NCI-H1417 (cell line): ENCODE measurements around the gene FTMT.
"Not testable (repeated sequence)": the region's sequence is repeated elsewhere in the genome, so short reads cannot be mapped to it uniquely, and the experiment has no call there.

Source experiments
- DNase-seq, 3 experiments: peaks; one replicate each; lab custom pipeline; 2025; lab: John Stamatoyannopoulos, UW

The FTMT gene

GRCh38 chr5:121851643-121852574, at the start of gene FTMT:
Gene FTMT, plus strand, starts transcription at chr5:121851882. Its CDS starts 82 bp downstream, at chr5:121851964.
- DNase-seq = no peak

- DNase-seq = not testable (repeated sequence)
Observed at GRCh38 chr5:121805251-121805650, 46.4 kb upstream of the FTMT start.

- DNase-seq = no peak
Observed at GRCh38 chr5:121805911-121806310, 45.8 kb upstream of the FTMT start.

GRCh38 chr5:121816164-121816563, 35.5 kb upstream of the FTMT start:
- DNase-seq = no peak

GRCh38 chr5:121819682-121820261, 31.9 kb upstream of the FTMT start:
- DNase-seq = peak in 1 of 3 experiments; percentile 0

- DNase-seq = no peak
Observed at GRCh38 chr5:121833617-121834016, 18.1 kb upstream of the FTMT start.

- no peak for DNase-seq
Observed at GRCh38 chr5:121834021-121834420, 17.7 kb upstream of the FTMT start.

GRCh38 chr5:121841892-121842291, 9.8 kb upstream of the FTMT start:
- DNase-seq = no peak

- DNase-seq = no peak
Observed at GRCh38 chr5:121850272-121850671, 1.4 kb upstream of the FTMT start.

GRCh38 chr5:121853850-121854249, 2.2 kb downstream of the FTMT start:
- DNase-seq = no peak

GRCh38 chr5:121862801-121863200, 11.1 kb downstream of the FTMT start:
- DNase-seq = no peak

- peak in 1 of 3 experiments; percentile 0 for DNase-seq
Observed at GRCh38 chr5:121863753-121864285, 12.1 kb downstream of the FTMT start.

- DNase-seq = no peak
Observed at GRCh38 chr5:121867403-121867802, 15.7 kb downstream of the FTMT start.

- peak in 1 of 3 experiments; percentile 17 for DNase-seq
Observed at GRCh38 chr5:121870489-121870888, 18.8 kb downstream of the FTMT start.

- DNase-seq = no peak
Observed at GRCh38 chr5:121872856-121873255, 21.2 kb downstream of the FTMT start.

- DNase-seq = no peak
Observed at GRCh38 chr5:121873409-121873808, 21.7 kb downstream of the FTMT start.

- DNase-seq = no peak
Observed at GRCh38 chr5:121885630-121886029, 33.9 kb downstream of the FTMT start.

GRCh38 chr5:121887727-121888126, 36.0 kb downstream of the FTMT start:
- DNase-seq = no peak

- no peak for DNase-seq
Observed at GRCh38 chr5:121890297-121890858, 38.7 kb downstream of the FTMT start.

- no peak for DNase-seq
Observed at GRCh38 chr5:121897341-121897740, 45.7 kb downstream of the FTMT start.

GRCh38 chr5:121899346-121899745, 47.7 kb downstream of the FTMT start:
- DNase-seq = peak in 1 of 3 experiments; percentile 39
